Left forelimb (tissue), 1 donor: ENCODE measurements around the gene NUDT9.
"Not testable (repeated sequence)": the region's sequence is repeated elsewhere in the genome, so short reads cannot be mapped to it uniquely, and the experiment has no call there.

Experiments used
- DNase-seq: peaks from one replicate; pipeline ENCODE4 v3.0.0-alpha.2; 2018; ENCODE audit warnings: low spot score

NUDT9 gene

GRCh38 chr4:87409420-87409939 lies 12.9 kb upstream of the NUDT9 start:
- DNase-seq = no peak

DNA sequence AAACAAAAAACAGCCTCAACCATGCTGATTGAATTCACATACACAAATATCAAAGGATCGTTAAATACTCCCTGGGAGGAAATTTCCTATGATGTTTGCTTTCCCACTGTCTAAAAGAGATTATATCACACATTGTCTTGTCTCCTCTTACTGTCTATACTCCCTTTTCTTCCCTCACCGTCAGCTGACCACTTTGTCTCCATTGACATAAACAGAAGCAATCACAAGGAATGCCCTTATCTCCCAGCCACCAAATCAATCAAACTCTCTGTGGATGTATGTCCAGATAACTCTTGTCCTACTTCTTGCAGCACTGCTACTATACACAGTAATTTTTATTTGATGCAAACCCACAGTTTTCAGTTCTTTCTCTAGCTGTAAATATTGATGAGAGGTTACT lies 12.2 kb upstream of the NUDT9 start:
- no peak for DNase-seq

DNA sequence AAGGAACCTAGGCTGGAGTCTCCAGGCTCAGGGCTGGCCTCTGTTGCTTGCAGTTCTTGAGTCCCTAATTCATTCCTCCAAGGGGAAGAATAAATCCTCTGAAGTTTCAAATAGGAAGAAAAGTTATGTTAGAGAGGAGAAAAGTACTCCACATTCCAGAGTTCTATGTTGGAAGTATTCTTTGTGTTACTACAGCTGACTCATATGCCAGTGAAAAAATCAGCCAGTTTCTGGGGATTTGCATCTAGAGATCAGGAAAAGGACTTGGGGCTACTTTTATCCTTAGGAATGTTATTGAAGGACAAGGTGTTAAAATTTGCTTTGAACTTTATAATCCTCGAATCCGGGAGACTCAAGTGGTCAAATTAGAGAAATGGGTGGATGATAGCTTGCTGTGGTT lies 11.7 kb upstream of the NUDT9 start:
- no peak for DNase-seq

DNA sequence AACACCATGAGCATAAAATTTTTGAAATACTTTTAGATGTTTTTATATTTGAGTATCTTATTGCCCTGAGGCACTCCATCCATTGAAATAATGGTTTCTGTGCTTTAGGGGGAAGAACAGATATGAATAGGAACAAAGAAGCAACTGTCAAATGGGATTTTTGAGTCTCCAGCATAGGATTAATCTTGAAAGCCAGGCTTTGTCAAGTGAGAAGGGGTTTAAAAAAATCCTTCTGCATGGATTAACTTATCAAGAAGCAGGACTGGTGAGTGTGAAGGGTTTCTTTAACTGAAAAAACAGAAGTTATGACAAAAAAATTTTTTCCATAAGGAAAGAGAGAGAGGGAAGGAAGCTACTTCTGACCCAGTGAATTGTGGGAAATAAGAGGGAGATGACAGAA lies 7.6 kb upstream of the NUDT9 start:
- no peak for DNase-seq

DNA sequence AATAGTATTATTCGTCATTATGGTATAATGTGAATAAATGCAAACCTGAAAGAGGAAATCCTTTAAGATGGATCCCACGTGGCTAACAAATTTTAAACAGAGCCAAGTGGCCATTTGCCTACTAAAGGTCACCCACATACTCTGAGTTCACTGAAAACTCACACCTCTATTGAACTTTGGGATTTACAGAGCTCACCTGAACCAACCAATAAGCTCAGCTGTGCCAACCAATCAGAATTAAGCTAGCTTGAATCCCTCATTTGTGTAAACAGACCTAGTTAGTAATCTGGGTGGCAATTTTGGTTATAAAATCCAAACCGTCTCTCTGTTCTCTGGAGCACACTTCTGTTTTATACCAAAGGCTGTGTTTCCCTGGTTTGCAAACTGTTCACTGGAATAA lies 5.4 kb upstream of the NUDT9 start:
- no peak for DNase-seq

- DNase-seq = not testable (repeated sequence)
Observed at GRCh38 chr4:87418410-87418809, 4.0 kb upstream of the NUDT9 start.

DNA sequence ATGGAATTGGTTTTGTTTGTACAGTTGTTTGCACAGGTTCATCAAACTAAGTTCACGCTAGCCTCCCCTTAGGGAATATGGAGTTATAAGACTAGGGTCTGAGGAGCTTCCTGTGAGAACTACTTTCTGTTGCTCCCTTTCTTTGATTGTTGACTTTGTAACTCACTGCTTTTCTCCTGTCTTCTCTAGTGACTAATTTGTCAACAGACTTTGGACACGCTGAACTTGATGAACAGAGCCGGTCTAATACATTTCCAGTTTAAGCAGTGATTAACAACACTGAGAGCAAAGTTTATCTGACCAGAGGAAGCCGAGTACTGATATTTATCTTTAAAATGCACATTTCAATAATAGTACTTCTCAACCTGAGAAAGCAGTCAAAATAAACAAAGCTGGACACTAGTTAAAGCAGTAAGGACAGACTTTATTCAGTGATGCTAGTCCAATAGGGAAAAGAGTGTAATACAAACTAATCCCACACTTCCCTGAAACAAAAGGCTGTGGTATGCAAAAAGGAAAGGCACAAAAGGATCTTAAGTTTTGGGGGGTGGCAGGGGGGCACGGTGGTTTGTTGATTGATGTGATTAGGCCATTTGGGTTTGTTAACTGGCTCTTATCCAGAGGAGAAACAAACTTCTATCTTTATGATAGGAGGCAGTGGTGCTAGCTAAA lies 2.7 kb upstream of the NUDT9 start:
- DNase-seq = no peak

DNA sequence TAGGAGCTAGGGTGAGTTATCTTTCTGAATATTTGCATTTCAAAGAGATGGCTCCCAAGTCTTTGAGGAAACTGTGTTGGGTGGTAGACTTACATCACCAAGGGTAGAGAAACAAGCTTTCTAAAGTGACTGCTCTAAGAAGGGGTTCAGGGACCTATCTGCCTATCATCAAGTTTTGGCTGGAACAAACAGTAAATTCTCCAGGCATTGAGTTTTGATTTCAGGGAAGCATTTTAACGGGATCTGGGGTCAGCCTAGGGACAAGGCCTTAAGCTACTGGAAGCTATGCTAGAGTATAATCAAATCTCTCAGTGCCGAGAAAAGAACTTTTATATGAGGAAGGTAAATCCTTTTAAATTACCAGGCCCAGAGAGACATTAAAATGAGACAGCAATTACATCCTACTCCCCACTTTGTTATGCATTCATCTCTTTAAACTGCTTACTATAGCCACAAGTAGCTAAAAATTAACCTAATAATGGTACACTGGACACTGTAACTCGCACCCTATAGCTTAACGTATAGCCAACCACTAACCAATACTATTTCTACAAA lies 2.0 kb upstream of the NUDT9 start:
- no peak for DNase-seq

DNA sequence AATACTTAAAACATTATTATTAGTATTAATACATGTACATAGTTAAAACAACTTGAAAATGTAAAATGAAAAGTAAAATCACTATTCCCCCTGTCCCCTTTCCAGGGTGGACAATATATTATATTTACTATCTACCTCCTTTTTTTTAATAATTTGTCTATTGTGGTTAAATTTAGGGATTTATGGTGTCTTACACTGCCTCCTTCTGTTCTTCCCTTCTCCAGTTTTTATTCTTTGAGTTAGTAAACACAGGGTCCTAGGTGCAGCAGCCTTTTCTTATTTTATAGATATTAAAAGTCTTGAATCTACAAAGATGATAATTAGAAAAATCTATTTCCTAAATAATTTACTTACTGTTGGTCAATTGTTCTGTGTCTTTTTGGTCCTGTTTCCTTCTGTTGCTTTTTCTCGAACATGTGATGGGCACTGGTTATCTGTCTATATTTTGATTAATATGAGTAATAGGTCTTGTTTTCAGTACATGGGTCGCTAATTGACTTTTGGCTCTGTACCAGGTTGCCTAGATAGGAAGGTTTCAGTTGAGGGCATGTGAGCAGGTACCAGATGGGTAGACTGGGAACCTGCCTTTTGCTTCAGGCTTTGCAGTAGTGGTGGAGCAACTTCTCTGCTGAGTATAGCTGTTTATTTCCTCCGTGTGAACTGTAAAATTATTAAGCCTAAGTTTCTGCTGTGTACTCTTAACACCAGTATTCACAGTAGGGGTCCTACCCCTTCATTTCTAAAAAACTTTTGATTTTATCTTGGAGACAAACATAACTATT lies 1.1 kb downstream of the NUDT9 start:
- DNase-seq = no peak

DNA sequence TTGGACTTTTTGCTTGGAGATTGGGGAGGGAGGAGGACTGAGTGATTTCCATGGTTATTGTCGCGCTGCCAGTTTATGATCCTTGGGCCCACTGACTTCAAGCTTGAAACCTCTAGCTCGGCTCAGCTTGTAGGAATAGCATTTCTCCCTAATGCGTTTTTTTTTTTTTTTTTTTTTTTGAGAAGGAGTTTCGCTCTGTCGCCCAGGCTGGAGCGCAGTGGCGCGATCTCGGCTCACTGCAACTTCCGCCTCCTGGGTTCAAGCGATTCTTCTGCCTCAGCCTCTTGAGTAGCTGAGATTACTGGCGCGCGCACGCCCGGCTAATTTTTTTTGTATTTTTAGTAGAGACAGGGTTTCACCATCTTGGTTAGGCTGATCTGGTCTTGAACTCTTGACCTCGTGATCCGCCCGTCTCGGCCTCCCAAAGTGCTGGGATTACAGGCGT lies 1.7 kb downstream of the NUDT9 start:
- not testable (repeated sequence) for DNase-seq

- no peak for DNase-seq
Observed at GRCh38 chr4:87425711-87426110, 3.3 kb downstream of the NUDT9 start.

DNA sequence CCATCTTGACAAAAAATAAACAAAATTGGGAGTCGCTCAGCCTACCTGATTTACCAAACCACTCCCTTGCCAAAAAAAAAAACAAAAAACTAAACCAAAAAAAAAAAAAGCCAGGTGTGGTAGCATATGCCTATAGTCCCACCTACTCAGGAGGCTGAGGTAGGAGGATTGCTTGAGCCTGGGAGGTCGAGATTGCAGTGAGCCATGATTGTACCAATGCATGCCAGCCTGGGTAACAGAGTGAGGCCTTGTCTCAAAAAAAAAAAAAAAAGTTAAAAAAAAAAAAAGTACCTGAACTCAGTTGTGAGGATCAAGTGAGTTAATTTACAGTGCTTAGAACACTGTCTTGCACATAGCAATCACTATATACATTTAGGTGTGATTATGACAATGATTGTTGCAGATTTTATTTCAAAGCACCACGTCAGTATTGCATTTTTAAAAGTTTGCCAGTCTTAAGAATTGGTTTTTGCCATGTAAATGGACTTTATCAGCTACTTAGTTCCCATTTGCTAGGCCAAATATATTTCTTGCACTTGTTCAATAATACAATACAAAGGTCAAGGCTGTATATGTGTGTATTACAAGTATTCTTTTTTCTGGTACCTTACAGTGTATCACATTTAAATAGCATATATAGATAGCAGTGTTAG lies 4.6 kb downstream of the NUDT9 start:
- DNase-seq = no peak

- DNase-seq = no peak
Observed at GRCh38 chr4:87427518-87427868, 5.1 kb downstream of the NUDT9 start.

GRCh38 chr4:87428979-87429378 lies 6.6 kb downstream of the NUDT9 start:
- no peak for DNase-seq

DNA sequence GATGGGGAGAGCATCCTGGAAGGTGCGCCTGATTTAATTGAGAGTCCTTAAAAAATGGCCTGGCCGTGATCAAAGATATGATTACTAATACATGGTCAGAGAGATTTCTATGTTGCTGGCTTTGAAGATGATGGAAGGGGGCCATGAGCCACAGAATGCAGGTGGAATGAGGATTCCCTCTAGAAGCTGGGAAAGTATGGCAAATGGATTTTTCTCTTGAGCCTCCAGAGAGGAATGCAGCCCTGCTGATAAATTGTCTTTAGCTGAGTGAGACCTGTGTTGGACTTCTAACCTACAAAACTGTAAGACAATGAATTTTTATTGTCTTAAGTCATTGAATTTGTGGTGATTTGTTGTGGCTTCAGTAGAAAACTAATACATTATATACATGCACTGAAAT lies 7.7 kb downstream of the NUDT9 start:
- DNase-seq = no peak

GRCh38 chr4:87433342-87433741 lies 11.0 kb downstream of the NUDT9 start:
- DNase-seq = no peak

DNA sequence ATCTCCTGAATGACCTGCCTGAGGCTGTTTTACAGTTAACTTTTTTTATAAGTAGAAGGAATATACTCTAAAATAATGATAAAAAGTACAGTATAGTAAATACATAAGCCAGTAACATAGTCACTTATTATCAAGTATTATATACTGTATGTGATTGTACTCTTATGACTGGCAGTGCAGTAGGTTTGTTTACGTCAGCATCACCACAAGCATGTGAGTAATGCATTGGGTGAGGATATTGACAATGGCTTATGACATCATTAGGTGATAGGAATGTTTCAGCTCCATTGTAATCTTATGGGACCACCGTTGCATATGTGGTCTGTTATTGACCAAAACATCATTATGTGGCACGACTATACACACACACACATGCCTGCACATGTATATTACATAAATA lies 20.5 kb downstream of the NUDT9 start:
- no peak for DNase-seq

DNA sequence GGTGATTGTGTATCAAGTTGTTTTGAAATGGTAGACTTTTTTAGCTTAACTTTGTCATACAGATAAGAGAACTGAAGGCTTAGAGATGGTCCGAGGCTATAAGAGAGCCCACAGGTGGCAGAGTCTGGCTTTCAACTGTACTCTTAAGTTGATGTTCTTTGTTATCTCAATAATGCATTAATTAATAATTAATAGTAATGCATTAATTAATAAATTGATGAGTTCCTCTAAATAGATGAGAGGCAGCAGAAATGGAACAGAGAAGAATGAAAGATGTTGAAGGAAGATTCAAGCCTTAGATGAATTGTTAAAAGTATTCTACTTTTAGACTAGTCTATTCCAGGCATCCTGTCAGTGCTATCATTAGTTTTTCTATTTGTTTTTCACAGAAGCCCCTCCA lies 22.4 kb downstream of the NUDT9 start:
- no peak for DNase-seq

GRCh38 chr4:87445964-87446363 lies 23.6 kb downstream of the NUDT9 start:
- no peak for DNase-seq

DNA sequence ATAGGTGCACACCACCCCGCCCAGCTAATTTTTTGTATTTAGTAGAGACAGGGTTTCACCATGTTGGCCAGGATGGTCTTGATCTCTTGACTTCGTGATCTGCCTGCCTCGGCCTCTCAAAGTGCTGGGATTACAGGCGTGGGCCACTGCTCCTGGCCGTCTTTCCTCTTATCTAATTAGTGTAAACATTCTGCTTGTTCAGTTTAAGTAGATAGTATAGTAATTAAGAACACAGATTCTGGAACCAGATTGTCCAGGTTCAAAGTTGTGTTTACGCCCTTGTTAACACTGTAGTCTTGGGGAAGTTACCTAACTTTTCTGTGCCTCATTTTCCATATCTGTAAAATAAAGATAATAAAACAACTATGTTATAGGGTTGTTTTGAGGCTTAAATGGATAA lies 24.0 kb downstream of the NUDT9 start:
- DNase-seq = not testable (repeated sequence)

- no peak for DNase-seq
Observed at GRCh38 chr4:87451537-87451936, 29.2 kb downstream of the NUDT9 start.

- no peak for DNase-seq
Observed at GRCh38 chr4:87458913-87459312, 36.5 kb downstream of the NUDT9 start.

DNA sequence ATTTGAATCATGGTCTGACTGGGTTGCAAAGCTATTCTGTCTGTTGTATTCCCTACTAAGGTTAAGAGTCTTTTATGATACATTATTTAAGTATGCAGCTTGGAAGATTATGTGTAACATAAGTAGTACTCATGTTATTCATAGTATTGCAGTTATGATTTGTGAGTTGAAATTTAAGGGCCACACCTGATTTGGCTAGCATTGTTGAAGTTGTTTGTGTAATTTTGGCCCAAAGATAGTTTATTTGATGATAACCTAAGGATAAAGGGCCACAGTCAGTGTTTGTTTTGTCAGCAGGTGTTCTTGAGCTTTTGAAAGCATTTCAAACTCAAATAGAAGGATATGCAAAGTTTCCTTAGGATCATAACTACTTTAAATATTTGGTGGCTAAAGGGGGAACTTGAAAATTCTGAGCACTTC lies 38.9 kb downstream of the NUDT9 start:
- DNase-seq = no peak
